ENCODE measurements around the gene NFKB2.

Gene NFKB2

DNA sequence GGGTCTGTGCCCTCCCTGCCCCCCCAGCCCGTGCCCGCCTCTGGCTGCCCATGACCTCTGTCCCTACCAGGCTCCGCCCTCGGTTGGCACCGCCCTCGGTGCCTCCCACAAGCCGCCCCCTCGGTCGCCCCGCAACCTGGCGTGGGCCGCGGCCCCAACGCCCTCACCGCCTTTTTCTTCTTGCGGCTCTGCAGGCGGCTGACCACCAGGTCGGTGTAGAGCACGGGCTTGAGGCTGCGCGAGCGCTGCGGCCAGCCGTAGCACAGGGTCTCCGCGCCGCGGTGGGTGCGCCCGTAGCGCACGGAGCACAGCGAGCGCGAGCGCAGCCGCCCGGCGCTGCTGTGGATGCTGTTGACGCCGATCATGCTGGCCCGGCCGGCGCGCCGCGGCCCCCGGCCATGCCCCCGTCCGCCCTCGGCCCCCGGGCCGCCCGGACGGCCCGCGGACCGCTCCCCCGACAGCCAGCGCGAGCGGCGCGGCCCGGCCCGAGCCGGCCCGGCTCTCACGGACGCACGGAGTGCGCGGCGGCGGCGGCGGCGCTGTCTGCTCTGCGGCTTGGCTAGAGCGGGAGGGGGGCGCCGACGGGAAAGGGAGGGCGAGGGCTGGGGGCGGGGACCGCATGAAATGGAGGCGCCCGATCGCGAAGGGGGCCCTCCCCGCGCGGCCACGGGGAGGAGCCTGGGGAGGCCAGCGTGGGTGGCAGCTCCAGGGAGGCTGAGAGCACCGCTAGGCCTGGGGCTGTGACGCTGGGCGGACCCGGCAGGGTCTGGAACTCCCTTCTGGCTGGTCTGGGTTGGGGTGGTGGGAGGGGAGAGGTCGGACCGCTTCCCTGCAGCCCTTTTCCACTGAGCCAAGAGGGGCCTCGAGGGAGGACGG, 13.5 kb downstream of the NFKB2 start:
- peak; percentile 67 to 72 for DNase-seq (ENCODE audit: low read depth in 2 of 2)

DNA sequence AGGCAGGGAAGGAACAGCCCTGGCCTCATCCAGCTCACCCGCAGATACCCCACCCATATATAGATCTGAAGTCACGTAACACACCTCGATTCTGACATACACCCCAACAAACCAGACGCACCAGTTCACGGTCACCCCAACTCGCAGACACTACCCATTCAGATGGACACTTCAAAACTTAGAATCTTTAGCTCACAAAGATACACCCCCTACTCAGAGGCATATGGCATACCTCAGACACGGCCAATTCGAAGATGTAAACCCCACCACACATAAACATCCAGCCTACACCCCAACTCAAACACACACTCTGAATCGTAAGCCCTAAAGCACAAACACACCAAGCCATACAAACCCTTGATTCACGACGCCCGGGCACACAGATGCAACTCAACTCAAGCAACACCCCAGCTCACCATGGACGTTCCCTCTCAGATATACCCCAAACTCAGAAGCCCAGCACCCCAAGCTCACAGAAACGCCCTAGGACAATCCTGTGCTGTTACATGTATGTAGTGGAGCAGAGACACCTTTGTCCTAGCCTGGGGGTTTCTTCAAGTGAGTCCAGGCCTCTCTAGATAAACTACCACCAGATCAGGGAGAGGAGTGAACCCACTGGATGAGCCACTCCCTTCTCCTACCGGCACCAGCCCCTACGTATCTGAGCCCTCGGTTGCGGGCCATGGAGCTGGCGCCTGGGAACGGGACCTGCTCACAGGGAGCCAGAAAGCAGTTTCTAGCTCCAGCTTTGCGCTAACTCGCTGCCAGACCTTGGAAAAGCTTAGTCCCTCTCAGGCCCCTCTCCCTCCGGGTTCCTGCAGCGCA, 14.3 kb downstream of the NFKB2 start:
- no peak for DNase-seq (ENCODE audit: low read depth in 2 of 2)

DNA sequence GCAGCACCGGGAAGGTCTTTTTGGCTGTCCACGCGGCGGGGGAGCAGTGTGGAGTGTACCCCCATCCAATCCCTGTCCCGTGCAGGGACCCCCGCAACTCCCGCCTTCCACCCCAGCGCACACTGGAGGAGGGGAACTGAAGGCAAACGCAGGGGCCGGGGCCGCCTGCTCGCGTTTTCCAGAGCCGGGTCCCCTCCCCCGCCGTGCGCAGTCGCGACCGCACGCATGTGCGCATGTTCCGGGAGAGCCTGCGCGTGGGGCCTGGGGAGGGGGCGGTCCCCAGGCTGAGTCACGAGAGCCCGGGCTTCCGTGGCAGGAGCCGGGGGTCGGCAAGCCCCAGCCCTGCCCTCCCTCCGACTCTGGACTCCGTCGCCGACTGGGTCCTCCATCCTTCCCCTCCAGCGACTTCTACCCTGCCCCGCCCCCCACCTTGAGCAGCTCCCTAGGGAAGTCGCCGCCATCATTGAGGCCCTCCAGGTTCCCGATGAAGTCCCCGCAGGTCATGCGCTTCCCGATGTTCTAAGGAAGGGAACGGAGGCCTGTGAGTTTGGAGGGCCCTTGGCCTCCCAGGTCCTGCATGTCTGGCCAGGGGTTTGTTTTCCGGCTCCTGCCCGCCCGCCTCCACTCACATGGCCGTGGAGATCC, 15.0 kb downstream of the NFKB2 start:
- DNase-seq (ENCODE audit: low read depth in 2 of 2): peak in 1 of 2 donors; percentile 53

DNA sequence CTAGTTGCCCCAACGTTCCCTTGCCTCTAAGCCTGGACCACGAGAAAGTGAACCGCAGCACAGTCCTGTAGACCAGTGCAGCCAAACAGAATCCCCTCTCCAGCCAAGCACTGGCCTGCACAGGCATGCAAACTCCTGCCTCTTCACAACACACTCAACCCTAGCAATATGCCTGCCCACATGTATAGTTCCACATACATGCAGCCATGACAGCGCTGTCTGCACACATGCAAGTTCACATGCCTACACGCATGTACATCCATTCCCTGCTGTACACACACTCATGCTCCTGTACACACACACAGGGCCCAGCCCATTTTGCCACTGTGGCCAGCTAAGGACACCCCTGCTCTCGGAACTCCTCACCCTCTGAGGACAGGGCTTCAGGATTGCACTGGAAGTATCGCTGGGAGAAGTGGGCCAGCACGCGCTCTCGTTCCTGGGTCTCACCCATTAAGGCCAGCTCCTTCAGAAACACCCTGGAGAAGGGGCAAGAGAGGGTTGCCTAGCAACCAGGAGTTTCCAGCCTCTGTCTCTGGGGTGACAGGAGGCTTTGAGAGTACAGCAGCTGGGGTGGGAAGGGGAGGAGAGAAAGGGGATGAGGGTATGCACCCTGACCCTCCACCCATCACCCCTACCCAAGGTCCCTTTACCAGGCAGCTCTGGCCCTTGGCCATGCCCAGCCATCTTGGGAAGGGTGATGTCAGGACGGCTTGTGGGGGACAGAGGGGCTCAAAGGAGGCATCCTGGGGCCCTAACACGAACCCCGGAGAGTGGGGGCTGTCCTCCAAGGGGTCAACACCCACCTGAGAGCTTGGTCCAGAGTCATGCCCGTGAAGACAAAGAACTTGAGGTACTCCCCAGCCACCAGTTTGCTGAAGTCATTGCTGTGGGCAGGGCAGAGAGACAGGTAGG, 16.1 kb downstream of the NFKB2 start:
- no peak for DNase-seq (ENCODE audit: low read depth in 2 of 2)

DNA sequence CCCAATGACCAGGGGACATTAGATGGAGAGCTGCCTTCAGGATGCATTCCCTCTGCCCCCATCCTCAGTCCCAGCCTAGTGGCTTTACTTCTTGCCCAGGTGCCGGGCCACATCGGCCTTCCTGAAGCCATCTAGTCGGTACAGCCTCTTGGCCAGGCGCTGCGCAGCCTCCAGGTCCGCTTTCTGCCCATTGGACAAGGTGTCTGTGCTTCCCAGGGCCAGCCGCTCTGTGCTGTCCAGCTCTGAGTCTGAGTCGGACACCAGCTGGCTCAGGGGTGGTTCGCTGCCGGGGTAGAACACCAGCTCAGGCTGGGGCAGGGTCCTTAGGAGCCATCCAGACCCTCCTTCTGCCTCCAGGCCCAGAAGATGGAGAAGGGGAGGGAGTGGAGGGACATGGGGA, 16.8 kb downstream of the NFKB2 start:
- DNase-seq (ENCODE audit: low read depth in 2 of 2): no peak

DNA sequence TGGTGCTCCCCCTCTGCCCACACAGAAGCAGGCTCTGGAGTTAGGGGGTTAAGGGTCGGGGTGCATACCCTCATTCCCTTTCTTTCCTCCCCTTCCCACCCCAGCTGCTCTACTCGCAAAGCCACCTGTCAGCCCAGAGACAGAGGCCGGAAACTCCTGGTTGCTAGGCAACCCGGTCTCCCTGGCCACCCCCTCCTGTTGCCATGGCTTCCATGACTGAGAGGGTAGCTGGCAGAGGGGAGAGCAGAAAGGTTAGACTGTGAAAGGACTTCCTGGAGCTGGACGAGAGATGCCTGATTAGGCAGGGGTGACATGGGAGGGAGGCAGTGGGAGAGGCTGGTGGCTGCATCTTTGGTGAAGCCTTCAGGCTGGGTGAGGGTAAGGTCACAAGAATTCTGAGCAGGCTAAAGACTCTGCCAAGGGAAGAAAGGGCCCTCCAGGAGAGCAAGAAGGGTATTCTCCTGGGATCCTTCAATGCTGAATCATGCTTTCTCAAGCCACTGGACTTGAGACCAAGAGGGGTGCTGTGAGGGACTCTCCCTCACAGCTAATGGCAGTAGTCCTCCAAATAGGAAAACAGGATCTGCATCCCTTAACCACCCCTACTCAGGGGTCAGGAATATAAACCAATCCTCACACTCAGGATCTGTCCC, 17.7 kb downstream of the NFKB2 start:
- no peak for DNase-seq (ENCODE audit: low read depth in 2 of 2)

DNA sequence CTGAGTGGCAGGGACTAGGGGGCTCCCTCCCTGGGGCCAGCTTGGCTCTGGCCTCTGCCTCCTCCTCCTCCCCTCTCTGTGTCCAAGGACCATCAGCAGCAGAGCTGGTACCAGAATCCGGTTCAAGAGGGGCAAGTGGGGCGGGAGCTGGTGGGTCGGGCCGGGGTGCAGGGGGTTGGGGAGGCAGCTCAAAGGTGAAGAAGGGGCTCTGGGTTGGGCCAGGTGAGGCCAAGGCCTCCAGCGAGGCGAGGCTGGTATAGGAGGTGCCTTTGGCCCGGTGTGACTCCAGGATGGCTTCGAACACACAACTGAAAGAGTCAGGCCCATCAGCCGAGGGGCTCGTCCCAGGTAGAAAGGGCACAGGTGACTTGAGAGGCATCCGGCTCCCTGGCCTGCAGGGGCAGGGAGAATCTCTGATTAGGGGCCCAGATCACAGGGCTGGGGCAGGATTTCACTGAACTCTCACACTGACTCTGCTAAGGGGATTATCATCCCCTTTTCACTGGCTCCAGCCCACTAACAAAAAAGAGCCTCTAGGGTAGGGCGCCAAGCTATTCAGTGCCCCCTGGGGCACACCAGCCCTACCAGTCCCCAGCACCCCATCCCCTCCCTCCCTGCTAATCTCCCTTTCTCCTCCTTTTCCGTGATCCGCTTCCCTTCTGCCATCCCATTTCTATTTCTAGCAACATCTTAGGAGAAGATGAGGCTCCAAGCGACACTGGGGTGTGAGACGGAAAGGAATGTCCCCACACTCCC, 18.5 kb downstream of the NFKB2 start:
- no peak for DNase-seq (ENCODE audit: low read depth in 2 of 2)

DNA sequence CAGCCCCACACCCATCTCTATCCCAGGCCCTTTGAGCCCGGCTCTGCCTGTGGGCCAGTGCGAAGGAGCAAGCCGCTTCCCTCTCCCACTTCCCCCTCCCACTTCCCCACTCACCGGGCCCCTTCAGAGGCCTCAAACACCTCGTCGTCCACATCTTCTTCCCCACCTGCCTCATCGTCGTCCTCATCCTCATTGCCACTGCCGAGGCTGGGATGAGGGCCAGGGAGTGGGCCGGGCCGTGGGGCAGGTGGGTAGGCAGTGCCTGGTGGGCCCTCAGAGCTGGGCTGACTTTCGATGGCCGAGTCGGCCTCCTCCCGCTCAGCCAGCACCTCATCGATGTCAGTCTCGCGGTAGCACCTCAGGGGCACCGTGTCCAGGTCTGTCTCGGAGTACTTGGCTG, 19.2 kb downstream of the NFKB2 start:
- DNase-seq (ENCODE audit: low read depth in 2 of 2): no peak

DNA sequence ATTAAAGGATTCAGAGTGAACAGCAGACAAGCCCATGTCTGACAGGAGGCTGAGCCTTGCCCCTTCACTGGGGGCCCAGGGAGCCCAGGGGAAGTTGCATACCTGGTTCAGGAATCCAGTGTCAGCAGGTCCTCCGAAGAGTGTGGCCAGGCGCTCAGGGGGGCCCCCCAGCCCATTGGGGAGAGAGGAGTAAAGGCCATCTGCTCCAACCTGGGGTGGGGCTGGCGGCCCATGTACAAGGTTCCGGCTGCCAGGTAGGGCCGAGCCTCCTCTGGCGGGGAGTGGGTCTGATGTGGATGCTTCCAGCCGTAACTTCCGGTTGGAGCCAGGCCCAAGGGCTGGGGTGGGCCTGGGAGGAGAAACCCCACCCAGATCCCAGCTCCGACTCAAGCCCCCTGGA, 20.8 kb downstream of the NFKB2 start:
- DNase-seq (ENCODE audit: low read depth in 2 of 2): no peak

DNA sequence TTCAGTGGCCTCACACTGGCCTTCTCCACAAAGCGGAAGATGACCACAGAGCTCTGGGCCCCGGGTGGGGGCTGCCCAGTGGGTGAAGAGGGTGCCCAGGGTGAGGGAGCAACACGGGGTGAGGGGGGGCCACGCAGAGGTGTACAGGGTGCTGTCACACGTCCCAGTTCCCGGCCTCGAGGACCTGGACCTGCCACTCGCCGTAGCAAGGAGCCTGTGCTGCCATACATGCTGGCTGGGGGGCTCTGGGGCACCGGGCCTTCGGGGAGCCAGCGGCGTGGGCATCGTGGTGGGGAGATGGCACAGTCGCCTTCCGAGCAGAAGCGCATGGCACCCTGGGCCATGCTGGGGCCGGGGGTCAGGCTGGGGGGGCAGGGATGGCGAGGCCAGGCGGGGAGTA, 21.2 kb downstream of the NFKB2 start:
- DNase-seq (ENCODE audit: low read depth in 2 of 2): no peak

DNA sequence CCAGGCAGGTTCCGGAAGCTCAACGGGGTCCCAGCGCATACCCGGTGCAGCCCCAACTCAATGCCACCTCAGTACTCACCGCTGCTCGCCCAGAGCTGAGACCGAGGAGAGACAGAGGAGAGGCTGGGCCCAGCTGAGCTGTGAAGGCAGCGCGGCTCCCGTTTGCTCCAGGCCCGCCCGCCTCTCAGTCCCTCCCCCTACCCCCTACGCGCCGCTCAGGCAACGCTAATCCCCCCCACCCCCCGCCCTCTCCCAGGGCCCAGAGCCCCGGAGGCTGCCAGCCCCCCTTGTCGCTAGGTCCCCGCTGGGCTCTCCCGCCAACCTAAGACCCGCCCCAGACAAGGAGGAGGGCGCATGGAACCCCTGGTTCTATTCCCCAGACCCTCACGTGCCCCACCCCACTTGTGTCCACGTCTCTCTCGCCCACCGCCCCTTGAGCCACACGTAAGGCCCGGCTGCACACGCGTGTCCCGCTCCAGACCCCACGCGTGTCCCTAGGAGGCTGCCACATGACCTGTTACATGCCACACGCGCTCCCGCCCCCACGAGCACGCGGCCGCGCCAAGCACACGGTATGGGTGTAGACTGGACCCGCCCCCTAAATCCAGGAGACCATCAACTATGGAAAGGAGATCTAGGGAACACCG, 23.2 kb downstream of the NFKB2 start, which contains the start of gene PSD:
Gene PSD (minus strand): TSS at position 164 of the 647 bp plus-strand sequence. CDS start 1,747 bp downstream, outside the sequence.
- DNase-seq (ENCODE audit: low read depth in 2 of 2): no peak

DNA sequence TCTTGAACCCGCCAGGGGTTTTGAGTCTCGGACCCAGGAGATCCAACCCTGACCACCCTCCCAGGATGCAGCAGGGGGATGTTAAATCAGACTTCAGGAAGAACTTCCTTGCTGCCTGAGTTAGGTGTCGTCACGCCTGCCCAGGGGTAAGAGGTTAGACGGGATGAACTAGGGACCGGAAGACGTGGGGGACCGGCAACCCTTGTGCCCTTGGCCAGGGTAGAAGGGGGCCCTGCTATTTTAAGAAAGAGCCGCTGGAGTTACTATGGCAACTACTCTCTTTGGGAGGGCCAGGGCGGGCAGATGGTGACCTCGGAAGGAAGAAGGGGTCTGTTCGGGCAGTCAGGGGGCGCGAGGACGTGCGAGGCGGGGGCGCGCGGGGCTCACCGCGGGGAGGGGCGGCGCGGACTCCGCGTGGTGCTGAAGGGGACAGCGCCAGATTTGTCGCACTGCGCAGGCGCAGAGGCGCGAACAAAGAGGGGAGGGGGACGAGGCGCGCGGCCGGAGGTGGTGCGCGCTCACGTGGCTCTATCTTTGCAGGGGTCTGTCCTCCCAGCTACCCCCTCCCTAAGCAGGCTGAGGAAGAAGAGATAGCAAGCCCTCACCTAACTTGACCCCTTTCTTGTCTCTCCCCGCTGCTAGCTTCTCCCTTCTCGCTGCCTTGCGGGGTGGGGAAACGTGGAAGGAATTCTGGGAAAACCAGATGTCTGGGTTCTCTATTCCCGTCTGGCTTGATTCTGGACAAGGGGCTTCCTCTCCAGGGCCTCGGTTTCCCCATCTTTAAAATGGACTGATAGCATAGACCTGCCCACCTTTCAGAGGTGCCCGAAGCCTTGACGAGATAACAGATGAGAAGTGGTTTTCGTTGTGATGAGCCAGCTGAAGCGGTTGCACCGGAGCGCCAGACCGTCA, 24.0 kb downstream of the NFKB2 start:
- DNase-seq (ENCODE audit: low read depth in 2 of 2): peak in 1 of 2 donors; percentile 58

DNA sequence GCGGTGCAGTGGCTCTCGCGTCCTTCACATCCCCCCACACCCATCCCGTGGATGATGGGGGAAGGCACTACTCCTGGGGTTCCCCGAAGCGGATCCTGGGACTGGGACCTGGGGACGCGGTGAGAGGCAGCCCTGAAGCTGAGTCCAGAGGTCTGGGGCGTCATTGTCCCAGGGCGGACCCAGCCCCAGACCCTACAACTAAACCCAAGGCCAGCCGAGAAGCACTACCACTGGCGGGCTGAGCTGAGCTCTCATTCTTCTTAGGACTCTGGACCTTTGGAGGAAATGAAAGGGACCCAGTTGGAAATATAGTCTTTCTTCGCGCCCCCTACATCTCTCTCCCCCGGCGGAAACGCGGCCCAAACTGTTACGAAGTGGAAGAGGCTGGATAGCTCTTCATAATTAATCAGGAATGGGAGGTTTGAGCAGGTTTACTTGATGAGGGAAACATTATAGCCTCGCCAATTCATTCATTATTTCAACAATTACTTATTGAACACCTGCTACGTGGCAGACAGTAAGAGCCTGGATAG, 24.7 kb downstream of the NFKB2 start:
- no peak for DNase-seq (ENCODE audit: low read depth in 2 of 2)

DNA sequence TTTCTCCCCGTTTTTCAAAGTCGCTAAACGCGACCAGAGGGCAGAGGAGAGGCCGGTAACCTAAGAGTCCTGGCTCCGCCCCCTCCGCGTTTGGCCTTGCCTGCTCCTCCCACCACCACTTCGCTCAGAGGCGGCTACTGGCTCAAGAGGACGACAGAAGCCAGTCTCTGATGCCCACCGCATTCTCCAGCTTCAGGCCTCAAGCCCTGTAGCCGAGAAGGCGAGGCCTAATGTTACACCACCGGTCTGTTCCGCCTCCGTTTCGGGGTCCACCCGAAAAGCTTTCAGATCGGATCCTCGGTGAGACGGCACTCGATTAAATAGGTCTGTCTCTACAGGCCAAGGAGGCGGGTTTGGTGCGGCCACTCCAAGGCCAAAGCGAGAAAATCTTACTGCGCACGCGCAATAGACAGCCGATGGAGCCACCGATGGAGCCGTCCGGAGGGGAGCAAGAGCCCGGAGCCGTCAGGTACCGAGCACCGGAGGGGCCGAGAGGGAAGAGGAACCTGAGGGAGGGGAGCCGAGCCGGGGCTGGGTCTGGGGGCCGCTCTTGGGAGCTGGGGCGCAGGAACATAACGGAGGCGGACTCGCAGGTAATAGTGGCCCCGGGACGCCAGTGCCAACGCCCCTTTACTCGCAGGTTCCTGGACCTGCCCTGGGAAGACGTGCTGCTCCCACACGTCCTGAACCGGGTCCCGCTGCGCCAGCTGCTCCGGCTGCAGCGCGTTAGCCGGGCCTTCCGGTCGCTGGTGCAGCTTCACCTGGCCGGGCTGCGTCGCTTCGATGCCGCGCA, 25.4 kb downstream of the NFKB2 start, which contains the start of gene FBXL15:
Gene FBXL15 (plus strand): TSS at position 123 of the 793 bp plus-strand sequence. CDS start 294 bp downstream, at position 417.
- peak; percentile 94 to 95 for DNase-seq (ENCODE audit: low read depth in 2 of 2)

DNA sequence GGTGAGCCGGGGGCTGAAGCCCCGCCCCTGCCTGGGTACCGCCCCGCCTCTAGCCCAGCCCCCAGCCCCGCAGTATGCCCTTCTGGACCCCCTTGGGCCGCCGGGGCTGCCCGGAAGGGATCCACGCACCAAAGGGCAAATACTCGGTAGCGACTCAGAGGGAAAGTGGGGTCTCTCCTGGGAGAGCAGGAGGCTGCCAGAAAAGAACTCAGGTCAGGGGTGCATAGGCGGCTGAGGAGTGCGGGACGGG, 25.9 kb downstream of the NFKB2 start:
- no peak for DNase-seq (ENCODE audit: low read depth in 2 of 2)

DNA sequence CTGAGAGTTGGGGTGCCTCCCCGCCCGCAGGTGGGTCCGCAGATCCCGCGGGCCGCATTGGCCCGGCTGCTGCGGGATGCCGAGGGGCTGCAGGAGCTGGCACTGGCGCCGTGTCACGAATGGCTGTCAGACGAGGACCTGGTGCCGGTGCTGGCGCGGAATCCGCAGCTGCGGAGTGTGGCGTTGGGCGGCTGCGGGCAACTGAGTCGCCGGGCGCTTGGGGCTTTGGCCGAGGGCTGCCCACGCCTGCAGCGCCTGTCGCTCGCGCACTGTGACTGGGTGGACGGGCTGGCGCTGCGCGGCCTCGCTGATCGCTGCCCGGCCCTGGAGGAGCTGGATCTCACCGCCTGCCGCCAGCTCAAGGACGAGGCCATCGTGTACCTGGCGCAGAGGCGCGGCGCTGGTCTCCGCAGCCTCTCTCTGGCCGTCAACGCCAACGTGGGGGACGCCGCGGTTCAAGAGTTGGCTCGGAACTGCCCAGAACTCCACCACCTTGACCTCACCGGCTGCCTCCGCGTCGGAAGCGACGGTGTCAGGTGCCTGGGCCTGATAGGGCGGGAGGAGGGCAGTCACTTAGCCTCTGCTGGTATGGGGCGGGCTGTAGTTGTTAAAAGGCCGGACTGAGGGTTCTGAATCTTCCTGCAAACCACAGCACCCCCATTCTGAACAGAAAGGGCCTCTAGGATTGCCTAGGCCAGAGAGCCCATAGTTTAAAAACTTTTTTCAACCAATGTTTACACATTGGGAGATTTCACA, 26.4 kb downstream of the NFKB2 start:
- no peak for DNase-seq (ENCODE audit: low read depth in 2 of 2)

All from stimulated activated CD8-positive, alpha-beta memory T cell treated with anti-CD3 and anti-CD28 coated beads, Interleukin-2, amount 100 ng/mL, for 48 hours (primary cell).